ENCODE data around the gene REPS2.

REPS2 gene

GRCh38 chrX:17039826-17040225 lies 93.4 kb downstream of the REPS2 start:
- Histone ChIP-seq H3K9me3 (ENCODE audit: control insufficient read depth, low read length) (no peaks in the 10 kb centered on the region), H3K4ac (ENCODE audit: low read depth in 1 of 2, low read length in 2 of 2) (no peak overlapping the region), H3K36me3 (ENCODE audit: control insufficient read depth in 1 of 2, insufficient read depth in 2 of 2, low read depth in 1 of 2, low read length in 2 of 2) (no peaks in the 10 kb centered on the region), H3K9ac (ENCODE audit: low read length) (no peak overlapping the region), H3K27ac (ENCODE audit: low read length, poor library complexity, severe bottlenecking) (no peak overlapping the region), H2BK5ac (ENCODE audit: low read depth, low read length, poor library complexity, severe bottlenecking) (no peak overlapping the region), H2BK120ac (ENCODE audit: low read depth, low read length) (no peak overlapping the region), H2AFZ (ENCODE audit: low read depth, low read length) (no peak overlapping the region), H2BK12ac (ENCODE audit: low read length in 2 of 2) (no peak overlapping the region), H3K79me1 (replicated peaks; ENCODE audit: low read length, poor library complexity, severe bottlenecking) (no peaks in the 10 kb centered on the region), H3K23ac (ENCODE audit: low read length in 2 of 2) (no peak overlapping the region), H3K14ac (ENCODE audit: low read length in 2 of 2) (no peak overlapping the region), H3K4me1 (ENCODE audit: control insufficient read depth, insufficient read depth, low read depth, low read length) (no peaks in the 10 kb centered on the region), H3K4me2 (ENCODE audit: low read length, poor library complexity, severe bottlenecking) (no peak overlapping the region), H3K27me3 (ENCODE audit: control insufficient read depth in 1 of 2, insufficient read depth in 1 of 2, low read length in 2 of 2) (peaks cover 0 to 37% of the 10 kb centered on the region in 2 experiments), H2AK5ac (ENCODE audit: low read length, severe bottlenecking) (no peak overlapping the region), H3K4me3 (ENCODE audit: insufficient read depth in 1 of 2, low read depth in 1 of 2, low read length in 2 of 2) (no peak overlapping the region), H4K8ac (ENCODE audit: low read length) (no peak overlapping the region), H2BK15ac (ENCODE audit: low read depth, poor library complexity, severe bottlenecking) (no peak overlapping the region), H3K18ac (ENCODE audit: low read depth in 1 of 2, low read length in 2 of 2) (no peak overlapping the region), H4K91ac (ENCODE audit: low read length) (no peak overlapping the region)
- WGBS: 53% methylated on average over 1 of the region's 1 CpG
- no peak for DNase-seq

GRCh38 chrX:17040711-17041110 lies 94.3 kb downstream of the REPS2 start:
- Histone ChIP-seq H3K79me1 (replicated peaks; ENCODE audit: low read length, poor library complexity, severe bottlenecking) (no peaks in the 10 kb centered on the region), H3K4me3 (ENCODE audit: insufficient read depth in 1 of 2, low read depth in 1 of 2, low read length in 2 of 2) (no peak overlapping the region), H2BK15ac (ENCODE audit: low read depth, poor library complexity, severe bottlenecking) (no peak overlapping the region), H3K14ac (ENCODE audit: low read length in 2 of 2) (no peak overlapping the region), H3K27me3 (ENCODE audit: control insufficient read depth in 1 of 2, insufficient read depth in 1 of 2, low read length in 2 of 2) (peaks cover 0 to 37% of the 10 kb centered on the region in 2 experiments), H3K18ac (ENCODE audit: low read depth in 1 of 2, low read length in 2 of 2) (no peak overlapping the region), H3K4ac (ENCODE audit: low read depth in 1 of 2, low read length in 2 of 2) (no peak overlapping the region), H3K9ac (ENCODE audit: low read length) (no peak overlapping the region), H3K23ac (ENCODE audit: low read length in 2 of 2) (no peak overlapping the region), H4K8ac (ENCODE audit: low read length) (no peak overlapping the region), H2AK5ac (ENCODE audit: low read length, severe bottlenecking) (no peak overlapping the region), H2BK5ac (ENCODE audit: low read depth, low read length, poor library complexity, severe bottlenecking) (no peak overlapping the region), H3K27ac (ENCODE audit: low read length, poor library complexity, severe bottlenecking) (no peak overlapping the region), H2BK120ac (ENCODE audit: low read depth, low read length) (no peak overlapping the region), H3K4me1 (ENCODE audit: control insufficient read depth, insufficient read depth, low read depth, low read length) (no peaks in the 10 kb centered on the region), H3K4me2 (ENCODE audit: low read length, poor library complexity, severe bottlenecking) (no peak overlapping the region), H4K91ac (ENCODE audit: low read length) (no peak overlapping the region), H3K36me3 (ENCODE audit: control insufficient read depth in 1 of 2, insufficient read depth in 2 of 2, low read depth in 1 of 2, low read length in 2 of 2) (no peaks in the 10 kb centered on the region), H2AFZ (ENCODE audit: low read depth, low read length) (no peak overlapping the region), H3K9me3 (ENCODE audit: control insufficient read depth, low read length) (no peaks in the 10 kb centered on the region), H2BK12ac (ENCODE audit: low read length in 2 of 2) (no peak overlapping the region)
- 92% methylated on average over 1 of the region's 1 CpG for WGBS
- DNase-seq: no peak

- no peak overlapping the region for H2BK12ac ChIP-seq (ENCODE audit: low read length in 2 of 2)
Measured at GRCh38 chrX:17042037-17042436, 95.6 kb downstream of the REPS2 start.

GRCh38 chrX:17046478-17047097 lies 100.1 kb downstream of the REPS2 start:
- Histone ChIP-seq H2BK12ac (ENCODE audit: low read length in 2 of 2) (no peak overlapping the region), H3K4ac (ENCODE audit: low read depth in 1 of 2, low read length in 2 of 2) (no peak overlapping the region), H3K79me1 (replicated peaks; ENCODE audit: low read length, poor library complexity, severe bottlenecking) (no peaks in the 10 kb centered on the region), H4K91ac (ENCODE audit: low read length) (no peak overlapping the region), H2BK15ac (ENCODE audit: low read depth, poor library complexity, severe bottlenecking) (no peak overlapping the region), H3K27me3 (ENCODE audit: control insufficient read depth in 1 of 2, insufficient read depth in 1 of 2, low read length in 2 of 2) (peaks cover 0 to 21% of the 10 kb centered on the region in 2 experiments), H3K9ac (ENCODE audit: low read length) (no peak overlapping the region), H3K36me3 (ENCODE audit: control insufficient read depth in 1 of 2, insufficient read depth in 2 of 2, low read depth in 1 of 2, low read length in 2 of 2) (no peaks in the 10 kb centered on the region), H3K14ac (ENCODE audit: low read length in 2 of 2) (no peak overlapping the region), H2AFZ (ENCODE audit: low read depth, low read length) (no peak overlapping the region), H3K4me3 (ENCODE audit: insufficient read depth in 1 of 2, low read depth in 1 of 2, low read length in 2 of 2) (no peak overlapping the region), H3K27ac (ENCODE audit: low read length, poor library complexity, severe bottlenecking) (no peak overlapping the region), H3K4me2 (ENCODE audit: low read length, poor library complexity, severe bottlenecking) (no peak overlapping the region), H2BK5ac (ENCODE audit: low read depth, low read length, poor library complexity, severe bottlenecking) (no peak overlapping the region), H2AK5ac (ENCODE audit: low read length, severe bottlenecking) (no peak overlapping the region), H3K9me3 (ENCODE audit: control insufficient read depth, low read length) (no peaks in the 10 kb centered on the region), H3K18ac (ENCODE audit: low read depth in 1 of 2, low read length in 2 of 2) (no peak overlapping the region), H4K8ac (ENCODE audit: low read length) (no peak overlapping the region), H2BK120ac (ENCODE audit: low read depth, low read length) (no peak overlapping the region), H3K4me1 (ENCODE audit: control insufficient read depth, insufficient read depth, low read depth, low read length) (no peaks in the 10 kb centered on the region), H3K23ac (ENCODE audit: low read length in 2 of 2) (no peak overlapping the region)
- peak; percentile 58 for DNase-seq
- WGBS: 5% methylated on average over 4 of the region's 5 CpGs

More at GRCh38 chrX:17042037-17042436, 95.6 kb downstream of the REPS2 start:
- Histone ChIP-seq H3K14ac (ENCODE audit: low read length in 2 of 2) (no peak overlapping the region), H4K91ac (ENCODE audit: low read length) (no peak overlapping the region), H3K4ac (ENCODE audit: low read depth in 1 of 2, low read length in 2 of 2) (no peak overlapping the region), H2BK120ac (ENCODE audit: low read depth, low read length) (no peak overlapping the region), H3K79me1 (replicated peaks; ENCODE audit: low read length, poor library complexity, severe bottlenecking) (no peaks in the 10 kb centered on the region), H2BK15ac (ENCODE audit: low read depth, poor library complexity, severe bottlenecking) (no peak overlapping the region), H3K4me2 (ENCODE audit: low read length, poor library complexity, severe bottlenecking) (no peak overlapping the region), H2AK5ac (ENCODE audit: low read length, severe bottlenecking) (no peak overlapping the region), H3K18ac (ENCODE audit: low read depth in 1 of 2, low read length in 2 of 2) (no peak overlapping the region), H3K9ac (ENCODE audit: low read length) (no peak overlapping the region), H3K27me3 (ENCODE audit: control insufficient read depth in 1 of 2, insufficient read depth in 1 of 2, low read length in 2 of 2) (peaks cover 0 to 37% of the 10 kb centered on the region in 2 experiments), H2BK5ac (ENCODE audit: low read depth, low read length, poor library complexity, severe bottlenecking) (no peak overlapping the region), H3K9me3 (ENCODE audit: control insufficient read depth, low read length) (no peaks in the 10 kb centered on the region), H2AFZ (ENCODE audit: low read depth, low read length) (no peak overlapping the region), H3K4me1 (ENCODE audit: control insufficient read depth, insufficient read depth, low read depth, low read length) (no peaks in the 10 kb centered on the region), H3K4me3 (ENCODE audit: insufficient read depth in 1 of 2, low read depth in 1 of 2, low read length in 2 of 2) (no peak overlapping the region), H3K27ac (ENCODE audit: low read length, poor library complexity, severe bottlenecking) (no peak overlapping the region), H3K36me3 (ENCODE audit: control insufficient read depth in 1 of 2, insufficient read depth in 2 of 2, low read depth in 1 of 2, low read length in 2 of 2) (no peaks in the 10 kb centered on the region), H3K23ac (ENCODE audit: low read length in 2 of 2) (no peak overlapping the region), H4K8ac (ENCODE audit: low read length) (no peak overlapping the region)
- no peak for DNase-seq

Data from mesenchymal stem cell (in vitro differentiated cells and primary cell).